ENCODE data around the gene C3. TPM values are rescaled to one million over a fixed set of nuclear protein-coding genes. Genes with fewer than 3 reads are reported as not detected.

The C3 gene
- total RNA-seq, 1 experiment from 2014 or later = 5.0 TPM

DNA sequence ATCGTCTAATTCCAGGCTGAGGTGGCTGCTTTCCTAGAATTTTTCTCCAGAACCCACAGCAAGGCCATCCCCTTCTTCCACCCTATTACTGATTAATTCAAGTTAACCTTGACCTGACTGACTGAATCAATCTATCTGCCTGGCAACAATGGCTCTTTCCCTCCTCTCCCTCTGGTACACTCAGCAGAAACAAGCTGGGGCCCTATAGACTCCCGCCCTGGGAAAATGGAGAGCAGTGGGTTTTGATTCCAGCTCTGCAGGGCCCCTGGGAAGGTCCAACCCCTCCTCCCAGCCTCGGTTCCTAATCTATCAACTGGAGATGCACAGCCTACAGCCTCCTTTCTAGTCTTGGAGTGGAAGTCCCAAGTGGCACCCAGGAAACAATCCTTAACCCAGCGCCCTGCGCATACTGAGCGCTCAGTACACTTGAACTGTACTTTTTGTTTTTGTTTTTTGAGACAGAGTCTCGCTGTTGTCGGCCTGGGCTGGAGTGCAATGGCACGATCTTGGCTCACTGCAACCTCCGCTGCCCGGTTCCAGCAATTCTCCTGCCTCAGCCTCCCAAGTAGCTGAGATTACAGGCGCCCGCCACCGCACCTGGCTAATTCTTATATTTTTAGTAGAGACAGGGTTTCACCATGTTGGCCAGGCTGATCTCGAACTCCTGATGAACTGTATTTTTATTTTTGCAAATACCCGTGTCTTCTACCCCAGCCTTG lies 5.2 kb upstream of the C3 start:
- ChIA-PET CTCF (no interaction called here), POLR2A (no interaction called here)
- DNase-seq (ENCODE audit: low read depth, low spot score) (no peak), ATAC-seq (no peak)
- Histone ChIP-seq H3K4me3 (ENCODE audit: low read depth in 2 of 2, low read length in 2 of 2) (no peak overlapping the region), H3K27me3 (ENCODE audit: control insufficient read depth, insufficient read depth, low read length) (no peaks in the 10 kb centered on the region), H3K27ac (ENCODE audit: low read length) (no peak overlapping the region), H3K4me1 (ENCODE audit: control insufficient read depth, insufficient read depth, low read length) (no peaks in the 10 kb centered on the region), H3K36me3 (ENCODE audit: control insufficient read depth, insufficient read depth, low read length) (no peaks in the 10 kb centered on the region), H3K9me3 (ENCODE audit: control insufficient read depth, insufficient read depth, low read depth, low read length) (no peaks in the 10 kb centered on the region)
- in situ Hi-C loops (cut with HindIII; ENCODE audit: low pct_unique_long_range_greater_than_20kb, low sequenced_read_pairs) (no loop called here), intact Hi-C loops (cut with micrococcal nuclease; ENCODE audit: unreplicated experiment) (no loop called here)
- TF ChIP-seq SIN3A (IDR thresholded peaks at IDR 0.05; ENCODE audit: borderline replicate concordance, insufficient read depth, low read depth, low read length) (no peak), POLR2AphosphoS5 (IDR thresholded peaks at IDR 0.05; ENCODE audit: low read depth, low read length) (no peak), REST (IDR thresholded peaks at IDR 0.05; ENCODE audit: insufficient read depth in 1 of 2, low read depth in 2 of 2, low read length in 1 of 2) (no peak), TCF7L2 (IDR thresholded peaks at IDR 0.05; ENCODE audit: low read depth, low read length) (no peak)
- TF ChIP-seq, protein P1, sequence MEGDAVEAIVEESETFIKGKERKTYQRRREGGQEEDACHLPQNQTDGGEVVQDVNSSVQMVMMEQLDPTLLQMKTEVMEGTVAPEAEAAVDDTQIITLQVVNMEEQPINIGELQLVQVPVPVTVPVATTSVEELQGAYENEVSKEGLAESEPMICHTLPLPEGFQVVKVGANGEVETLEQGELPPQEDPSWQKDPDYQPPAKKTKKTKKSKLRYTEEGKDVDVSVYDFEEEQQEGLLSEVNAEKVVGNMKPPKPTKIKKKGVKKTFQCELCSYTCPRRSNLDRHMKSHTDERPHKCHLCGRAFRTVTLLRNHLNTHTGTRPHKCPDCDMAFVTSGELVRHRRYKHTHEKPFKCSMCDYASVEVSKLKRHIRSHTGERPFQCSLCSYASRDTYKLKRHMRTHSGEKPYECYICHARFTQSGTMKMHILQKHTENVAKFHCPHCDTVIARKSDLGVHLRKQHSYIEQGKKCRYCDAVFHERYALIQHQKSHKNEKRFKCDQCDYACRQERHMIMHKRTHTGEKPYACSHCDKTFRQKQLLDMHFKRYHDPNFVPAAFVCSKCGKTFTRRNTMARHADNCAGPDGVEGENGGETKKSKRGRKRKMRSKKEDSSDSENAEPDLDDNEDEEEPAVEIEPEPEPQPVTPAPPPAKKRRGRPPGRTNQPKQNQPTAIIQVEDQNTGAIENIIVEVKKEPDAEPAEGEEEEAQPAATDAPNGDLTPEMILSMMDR (IDR thresholded peaks at IDR 0.05) = no peak
- BruUV-seq (replicated peaks) = no TSS peak

- DNase-seq (ENCODE audit: low read depth, low spot score) = no peak
- no peaks in the 10 kb centered on the region for H3K36me3 ChIP-seq (ENCODE audit: control insufficient read depth, insufficient read depth, low read length)
- TF ChIP-seq POLR2AphosphoS5 (IDR thresholded peaks at IDR 0.05; ENCODE audit: low read depth, low read length) (no peak), TCF7L2 (IDR thresholded peaks at IDR 0.05; ENCODE audit: low read depth, low read length) (no peak), SIN3A (IDR thresholded peaks at IDR 0.05; ENCODE audit: borderline replicate concordance, insufficient read depth, low read depth, low read length) (no peak), REST (IDR thresholded peaks at IDR 0.05; ENCODE audit: insufficient read depth in 1 of 2, low read depth in 2 of 2, low read length in 1 of 2) (no peak)
- TF ChIP-seq, protein P1 (IDR thresholded peaks at IDR 0.05) = no peak
- CTCF ChIA-PET = no interaction called here
- POLR2A ChIA-PET = no interaction called here
- H3K4me1 ChIP-seq (ENCODE audit: control insufficient read depth, insufficient read depth, low read length) = no peaks in the 10 kb centered on the region
- H3K27ac ChIP-seq (ENCODE audit: low read length) = no peak overlapping the region
- BruUV-seq (replicated peaks) = no TSS peak
- in situ Hi-C loops (cut with HindIII; ENCODE audit: low pct_unique_long_range_greater_than_20kb, low sequenced_read_pairs) = no loop called here
- intact Hi-C loops (cut with micrococcal nuclease; ENCODE audit: unreplicated experiment) = no loop called here
- no peaks in the 10 kb centered on the region for H3K9me3 ChIP-seq (ENCODE audit: control insufficient read depth, insufficient read depth, low read depth, low read length)
- no peak overlapping the region for H3K4me3 ChIP-seq (ENCODE audit: low read depth in 2 of 2, low read length in 2 of 2)
- no peaks in the 10 kb centered on the region for H3K27me3 ChIP-seq (ENCODE audit: control insufficient read depth, insufficient read depth, low read length)
- ATAC-seq = no peak
Measured at GRCh38 chr19:6724631-6725492, 4.4 kb upstream of the C3 start.

All from Panc1 (cell line).